ENCODE measurements around the gene ATP5PD. TPM values are rescaled to one million over a fixed set of nuclear protein-coding genes. Genes with fewer than 3 reads are reported as not detected.
"Not testable (repeated sequence)": the region's sequence is repeated elsewhere in the genome, so short reads cannot be mapped to it uniquely, and the experiment has no call there.

ATP5PD gene
- total RNA-seq, 1 donor from 2014 or later = 863 TPM

DNA sequence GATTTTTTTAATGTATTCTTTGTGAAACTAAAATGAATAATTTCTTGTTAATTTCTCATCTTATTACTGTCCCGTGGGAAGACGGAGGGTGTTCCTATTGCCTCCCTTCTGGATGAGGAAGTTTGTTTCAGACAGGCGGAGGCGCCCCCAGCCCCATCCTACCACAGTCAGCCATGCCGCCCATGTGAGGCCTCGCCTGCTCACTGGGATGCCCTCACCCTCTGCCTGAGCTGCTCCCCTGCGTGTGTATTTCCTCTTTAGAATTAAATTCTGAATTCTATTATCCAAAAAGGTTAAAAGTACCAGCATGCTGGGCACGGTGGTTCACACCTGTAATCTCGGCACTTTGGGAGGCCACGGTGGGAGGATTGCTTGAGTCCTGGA lies 14.3 kb upstream of the ATP5PD start:
- no peak for ATAC-seq
- intact Hi-C loops (cut with DNase I) = no loop called here
- DNase-seq (ENCODE audit: missing footprints) = no peak

GRCh38 chr17:75060434-75061054 lies 13.8 kb upstream of the ATP5PD start:
- ATAC-seq (peak; percentile 61), DNase-seq (ENCODE audit: missing footprints) (no peak)
- intact Hi-C loops (cut with DNase I) = no loop called here

DNA sequence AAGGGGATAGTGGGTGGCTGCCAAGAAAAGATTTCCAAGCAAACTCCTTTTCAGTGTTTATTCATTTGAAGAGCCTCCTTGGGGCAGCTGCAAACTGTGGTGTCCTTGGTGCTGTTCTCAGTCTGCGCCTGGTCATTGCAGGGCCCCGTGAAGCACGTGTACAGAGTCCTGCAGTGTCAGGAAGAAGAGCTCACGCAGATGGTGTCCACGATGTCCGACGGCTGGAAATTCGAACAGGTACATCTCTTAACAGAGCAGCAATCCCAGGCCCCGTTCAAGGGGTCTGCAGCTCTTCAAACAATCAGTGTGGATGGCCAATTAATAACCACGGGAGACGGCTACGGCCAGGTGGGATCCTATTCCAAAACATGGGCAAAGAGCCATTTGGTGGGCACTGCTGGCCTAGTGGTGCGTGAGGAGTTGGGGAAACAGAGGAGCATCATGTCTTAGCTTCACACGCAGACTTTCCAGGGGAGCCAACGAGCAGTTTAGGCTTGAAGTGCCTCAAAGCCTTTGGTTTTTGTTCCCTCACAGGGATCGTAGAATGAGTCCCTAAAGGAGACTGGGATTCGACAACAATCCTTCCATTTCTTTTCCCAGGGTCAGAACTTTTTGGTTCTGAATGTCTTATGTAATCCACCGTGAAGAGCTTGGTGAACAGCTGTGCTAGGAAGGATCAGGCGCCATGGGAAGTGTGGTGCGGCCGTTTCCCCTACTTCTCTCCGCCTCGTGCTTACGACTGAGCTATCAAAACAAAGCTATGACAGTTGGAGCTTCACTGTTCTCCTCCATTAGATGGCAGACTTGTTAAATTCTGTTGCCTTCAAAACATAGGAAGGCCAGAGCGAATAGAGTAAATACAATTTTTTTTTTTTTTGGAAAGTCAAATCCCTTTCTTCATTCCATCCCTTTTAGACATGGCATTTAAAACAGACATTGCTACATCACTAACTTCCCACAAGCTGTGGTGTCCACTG lies 12.9 kb upstream of the ATP5PD start:
- no peak for DNase-seq (ENCODE audit: missing footprints)
- peak; percentile 83 for ATAC-seq
- intact Hi-C loops (cut with DNase I) = no loop called here

GRCh38 chr17:75051941-75052340 lies 5.2 kb upstream of the ATP5PD start:
- ATAC-seq = no peak
- intact Hi-C loops (cut with DNase I) = no loop called here
- no peak for DNase-seq (ENCODE audit: missing footprints)

DNA sequence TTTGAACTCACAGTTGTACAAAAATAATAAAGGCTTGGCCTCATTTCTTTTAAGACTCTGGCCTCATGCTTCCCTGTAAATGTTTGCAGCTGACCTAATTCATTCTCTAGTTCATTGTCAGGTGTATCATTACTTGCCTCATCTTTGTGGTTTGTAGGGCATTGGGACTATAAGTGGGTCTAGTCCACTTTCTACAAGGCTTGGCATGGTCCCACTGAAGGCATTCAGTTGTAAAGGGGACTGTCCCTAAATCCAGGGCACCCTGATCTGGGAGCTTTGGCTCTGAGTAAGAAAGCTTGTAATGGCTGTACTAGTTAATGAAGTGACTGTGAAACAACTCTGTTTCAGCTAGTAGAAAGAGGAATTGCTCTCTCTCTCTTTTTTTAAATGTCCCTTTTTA lies 2.9 kb upstream of the ATP5PD start:
- ATAC-seq = no peak
- DNase-seq (ENCODE audit: missing footprints) = no peak
- intact Hi-C loops (cut with DNase I) = loop anchor here (5.0 to 10.0 kb wide), 2 partner anchors 62 to 155 kb away; partner anchors contain the start of genes CDR2L and NUP85

GRCh38 chr17:75049057-75049456 lies 2.3 kb upstream of the ATP5PD start:
- intact Hi-C loops (cut with DNase I) = loop anchor here (5.0 to 10.0 kb wide), 2 partner anchors 62 to 156 kb away; partner anchors contain the start of genes CDR2L and NUP85
- DNase-seq (ENCODE audit: missing footprints) (no peak), ATAC-seq (no peak)

GRCh38 chr17:75048249-75048878 lies 1.6 kb upstream of the ATP5PD start:
- intact Hi-C loops (cut with DNase I) = loop anchor here (5.0 to 10.0 kb wide), 2 partner anchors 61 to 156 kb away; partner anchors contain the start of genes CDR2L and NUP85
- DNase-seq (ENCODE audit: missing footprints) = no peak
- no peak for ATAC-seq

DNA sequence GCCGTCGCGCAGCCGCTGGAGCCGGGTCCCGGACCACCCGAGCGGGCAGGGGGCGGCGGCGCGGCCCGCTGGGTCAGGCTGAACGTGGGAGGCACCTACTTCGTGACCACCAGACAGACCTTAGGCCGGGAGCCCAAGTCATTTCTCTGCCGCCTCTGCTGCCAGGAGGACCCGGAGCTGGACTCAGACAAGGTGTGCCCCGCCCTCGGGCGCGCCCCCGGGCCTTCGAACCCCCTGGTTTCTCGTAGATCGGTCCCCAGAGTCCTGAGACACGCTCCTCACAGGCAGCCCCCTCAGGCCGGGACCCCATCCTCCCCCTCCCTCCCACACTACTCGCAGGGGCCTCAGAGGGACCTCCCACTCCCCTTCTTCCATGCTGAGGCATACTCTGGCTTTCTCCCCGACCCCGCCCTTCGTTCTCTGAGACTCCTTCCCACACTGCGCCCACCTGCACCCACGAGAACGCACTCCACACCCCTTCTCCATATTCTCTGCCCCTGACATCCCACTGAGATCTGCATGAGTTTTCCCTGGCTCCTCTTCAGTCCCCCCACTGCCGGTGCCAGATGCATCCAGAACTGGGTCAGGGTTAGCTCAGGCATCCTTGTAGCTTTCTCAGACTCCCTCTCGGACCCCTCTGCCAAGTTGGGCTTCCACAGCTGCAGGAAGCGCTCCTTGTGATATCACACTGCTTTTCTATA lies 779 bp upstream of the ATP5PD start:
- intact Hi-C loops (cut with DNase I) = loop anchor here (5.0 to 10.0 kb wide), 2 partner anchors 60 to 157 kb away; partner anchors contain the start of genes CDR2L and NUP85
- ATAC-seq (no peak), DNase-seq (ENCODE audit: missing footprints) (no peak)

GRCh38 chr17:75045946-75046406 lies 793 bp downstream of the ATP5PD start:
- ATAC-seq; DNase-seq (ENCODE audit: missing footprints): not testable (repeated sequence)
- intact Hi-C loops (cut with DNase I) = loop anchor here (5.0 to 10.0 kb wide), 2 partner anchors 59 to 159 kb away; partner anchors contain the start of genes CDR2L and NUP85

DNA sequence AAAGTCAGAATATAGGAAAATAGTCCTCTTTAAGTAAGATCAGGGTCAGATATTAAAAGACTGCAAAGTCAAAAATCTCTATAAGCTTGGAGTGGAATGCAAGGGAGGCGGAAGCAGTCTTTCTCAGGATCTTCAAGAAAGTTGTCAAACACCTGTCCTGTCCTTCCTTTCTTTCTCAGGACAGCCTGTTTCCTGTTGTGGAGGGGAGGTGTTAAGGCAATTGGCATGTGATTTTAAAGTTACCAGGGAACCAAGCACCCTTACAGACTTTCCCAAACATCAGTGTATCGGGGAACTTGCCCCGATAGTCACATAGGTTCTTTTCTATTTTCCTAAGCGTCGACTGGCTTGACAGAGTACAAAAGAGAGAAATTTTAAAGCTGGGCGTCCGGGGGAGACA lies 2.1 kb downstream of the ATP5PD start:
- intact Hi-C loops (cut with DNase I) = loop anchor here (5.0 to 10.0 kb wide), 2 partner anchors 57 to 160 kb away; partner anchors contain the start of genes CDR2L and NUP85
- DNase-seq (ENCODE audit: missing footprints) = no peak
- no peak for ATAC-seq

DNA sequence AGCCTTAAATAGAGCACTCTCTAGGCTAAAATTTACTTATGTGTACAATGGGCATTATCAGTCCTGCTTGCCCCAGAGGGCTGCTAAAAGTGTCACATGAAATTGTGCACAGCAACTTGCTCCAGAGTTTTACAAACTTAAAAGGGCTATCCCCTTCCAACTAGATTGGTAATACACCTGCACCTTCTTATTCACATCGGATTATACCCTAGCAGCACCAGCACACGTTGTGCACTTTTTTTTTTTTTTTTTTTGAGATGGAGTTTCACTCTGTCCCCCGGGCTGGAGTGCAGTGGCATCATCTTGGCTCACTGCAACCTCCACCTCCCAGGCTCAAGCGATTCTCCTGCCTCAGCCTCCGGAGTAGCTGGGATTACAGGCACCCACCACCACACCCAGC lies 3.0 kb downstream of the ATP5PD start:
- ATAC-seq; DNase-seq (ENCODE audit: missing footprints): not testable (repeated sequence)
- intact Hi-C loops (cut with DNase I) = loop anchor here (10.0 kb wide), 1 partner anchor 161 kb away; the partner anchor contains the start of gene NUP85

GRCh38 chr17:75041656-75042280 lies 5.0 kb downstream of the ATP5PD start:
- DNase-seq (ENCODE audit: missing footprints) = no peak
- intact Hi-C loops (cut with DNase I) = loop anchor here (10.0 kb wide), 1 partner anchor 163 kb away; the partner anchor contains the start of gene NUP85
- ATAC-seq = no peak

DNA sequence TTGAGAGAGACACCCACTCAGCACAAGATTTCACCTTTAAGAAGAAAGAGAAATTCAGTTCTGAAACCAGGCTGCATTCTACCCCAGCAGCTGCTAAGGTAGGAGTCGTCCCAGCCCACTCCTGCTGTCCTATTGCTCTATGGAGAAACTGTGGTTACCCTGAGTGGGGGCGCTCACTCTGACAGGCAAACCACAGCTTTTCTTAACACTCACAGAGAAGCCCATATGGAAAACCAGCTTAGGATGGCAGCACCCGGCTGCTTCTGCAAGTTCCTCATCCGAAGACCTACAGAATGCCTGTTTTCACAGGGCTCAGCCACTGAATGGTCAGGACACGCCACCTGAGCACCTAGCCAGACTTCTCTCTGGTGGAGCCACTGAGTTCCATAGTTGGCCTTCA lies 7.5 kb downstream of the ATP5PD start:
- ATAC-seq = no peak
- intact Hi-C loops (cut with DNase I) = no loop called here
- DNase-seq (ENCODE audit: missing footprints) = no peak

GRCh38 chr17:75036643-75037268 lies 10.0 kb downstream of the ATP5PD start:
- intact Hi-C loops (cut with DNase I) = no loop called here

GRCh38 chr17:75034236-75034908 lies 12.4 kb downstream of the ATP5PD start:
- ATAC-seq (peak; percentile 73), DNase-seq (ENCODE audit: missing footprints) (peak; percentile 91)
- intact Hi-C loops (cut with DNase I) = no loop called here

More at GRCh38 chr17:75036643-75037268, 10.0 kb downstream of the ATP5PD start:
- ATAC-seq (peak; percentile 43), DNase-seq (ENCODE audit: missing footprints) (peak; percentile 94)

- ATAC-seq (peak; percentile 66), DNase-seq (ENCODE audit: missing footprints) (peak; percentile 91)
- intact Hi-C loops (cut with DNase I) = loop anchor here (2.0 kb wide), 1 partner anchor 21 kb away; the partner anchor contains the start of gene MRPL58
These were observed 13.2 kb downstream of the ATP5PD start for GRCh38 chr17:75033346-75034235.
